ENCODE results near the gene CPT2.

GRCh38 chr1:53246261-53247134 is 49.9 kb downstream of the CPT2 start:
- TF ChIP-seq CTCF (IDR thresholded peaks at IDR 0.05) (no peak), POLR2A (IDR thresholded peaks at IDR 0.05; ENCODE audit: low read depth) (no peak)
